ENCODE results near the gene MRPL19. TPM values are rescaled to one million over a fixed set of nuclear protein-coding genes. Genes with fewer than 3 reads are reported as not detected.

The MRPL19 gene
- total RNA-seq, 1 donor from 2014 or later, result 46.5 TPM

GRCh38 chr2:75722687-75723086 lies 76.1 kb downstream of the MRPL19 start:
- intact Hi-C loops (cut with micrococcal nuclease), result no loop called here

GRCh38 chr2:75728614-75729419 lies 82.2 kb downstream of the MRPL19 start:
- intact Hi-C loops (cut with micrococcal nuclease), result no loop called here

- intact Hi-C loops (cut with micrococcal nuclease), result no loop called here
These were observed 83.3 kb downstream of the MRPL19 start for GRCh38 chr2:75729861-75730260.

- intact Hi-C loops (cut with micrococcal nuclease), result no loop called here
These were observed 89.7 kb downstream of the MRPL19 start for GRCh38 chr2:75736276-75736675.

GRCh38 chr2:75737961-75738360 lies 91.4 kb downstream of the MRPL19 start:
- intact Hi-C loops (cut with micrococcal nuclease), result no loop called here

Other genes starting within 250 kb of the MRPL19 start
- gene EVA1A, start 85.8 kb upstream of the MRPL19 start, total RNA-seq, result not detected in 2 replicates
- 26.3 and 30.2 TPM in 2 replicates for gene GCFC2, start 64.1 kb downstream of the MRPL19 start, total RNA-seq

Measured in T-helper 1 cell treated with Interleukin-12 subunit alpha and Interleukin-12 subunit beta and Interleukin-4 antibody, amounts not matched to agents 30 ng/mL and 1 ng/mL, for 36 hours (primary cell).